A673 (cell line): Measurements from ENCODE around the gene TTR. TPM values are rescaled to one million over a fixed set of nuclear protein-coding genes. Genes with fewer than 3 reads are reported as not detected.

ENCODE experiments used
- BruUV-seq: library from RNA; stranded (reverse); fragments of 400-500 nt; replicated peaks from 2 replicates; lab custom pipeline; 2021; lab: Mats Ljungman, UMichigan
- CTCF ChIA-PET: fragments of 300-600 bp; sonication (Branson Sonifier 250); formaldehyde crosslinking; loops from one replicate; lab custom pipeline; 2022; ENCODE audit warnings: antibody characterized with exemption; lab: Charles Lee
- POLR2A ChIA-PET: fragments of 300-600 bp; sonication (Branson Sonifier 250); formaldehyde crosslinking; loops from one replicate; lab custom pipeline; 2022; ENCODE audit warnings: antibody characterized with exemption; ENCODE audit not compliant: low non-redundant PET; lab: Charles Lee
- DNase-seq: peaks from one replicate; pipeline ENCODE4 v3.0.0-alpha.2; 2015; ENCODE audit warnings: low spot score
- H3K27ac ChIP-seq: fragments of 200-600 bp; sonication (generic); 2 replicates; pipeline ENCODE4 v1.5.1; 2016; ENCODE audit warnings: mixed run types, low read depth, mild to moderate bottlenecking, mixed read lengths, antibody characterized with exemption, low read length; ENCODE audit not compliant: poor library complexity, severe bottlenecking
- H3K27me3 ChIP-seq: fragments of 200-600 bp; sonication (generic); replicated peaks from 2 replicates; pipeline ENCODE4 v1.6.1; 2017; ENCODE audit warnings: mixed run types, low read depth, mild to moderate bottlenecking, mixed read lengths, antibody characterized with exemption, low read length; ENCODE audit not compliant: insufficient read depth, poor library complexity
- H3K36me3 ChIP-seq: fragments of 200-600 bp; sonication (generic); 2 replicates; pipeline ENCODE4 v1.6.1; 2016; ENCODE audit warnings: mixed run types, mild to moderate bottlenecking, mixed read lengths, antibody characterized with exemption, low read length; ENCODE audit not compliant: insufficient read depth, poor library complexity, severe bottlenecking
- H3K4me1 ChIP-seq: fragments of 200-600 bp; sonication (generic); 2 replicates; pipeline ENCODE4 v1.6.1; 2017; ENCODE audit warnings: mixed run types, mild to moderate bottlenecking, mixed read lengths, antibody characterized with exemption, low read length; ENCODE audit not compliant: insufficient read depth, poor library complexity, severe bottlenecking
- H3K4me3 ChIP-seq: fragments of 200-600 bp; sonication (generic); 2 replicates; pipeline ENCODE4 v1.5.1; 2016; ENCODE audit warnings: low read depth, mixed run types, mild to moderate bottlenecking, mixed read lengths, low read length; ENCODE audit not compliant: poor library complexity, severe bottlenecking
- H3K9me3 ChIP-seq: fragments of 200-600 bp; sonication (generic); 2 replicates; pipeline ENCODE4 v1.6.1; 2016; ENCODE audit warnings: mixed run types, low read depth, mild to moderate bottlenecking, mixed read lengths, antibody characterized with exemption, low read length; ENCODE audit not compliant: poor library complexity, severe bottlenecking
- CTCF ChIP-seq: fragments of 300-800, 200-600 bp; sonication (generic); conservative IDR thresholded peaks from 2 replicates; pipeline ENCODE4 v1.5.1; 2017; ENCODE audit warnings: low read depth, mild to moderate bottlenecking, antibody characterized with exemption, low read length, moderate library complexity, mixed read lengths
- EZH2 ChIP-seq: fragments of 200-600 bp; sonication (generic); IDR thresholded peaks from 2 replicates; pipeline ENCODE4 v1.6.1; 2017; ENCODE audit warnings: borderline replicate concordance, low read depth, mild to moderate bottlenecking, mixed read lengths, antibody characterized with exemption, low read length; ENCODE audit not compliant: poor library complexity, severe bottlenecking
- intact Hi-C: fragments of 100-400 bp; cut with micrococcal nuclease; formaldehyde crosslinking; loops from one replicate; pipeline ENCODE4 v1.10.0; 2022; ENCODE audit not compliant: unreplicated experiment
- total RNA-seq: library from RNA; stranded (reverse); gene quantifications from 2 replicates; pipeline ENCODE4 v1.2.3, GENCODE V29; 2021

TTR gene
- total RNA-seq, 1 experiment from 2014 or later, result not detected

GRCh38 chr18:31579375-31579774 is 12.3 kb upstream of the TTR start:
- ChIA-PET POLR2A (no interaction called here), CTCF (no interaction called here)
- Histone ChIP-seq H3K4me1 (peaks cover 6% of the 10 kb centered on the region), H3K27me3 (no peaks in the 10 kb centered on the region), H3K4me3 (no peak overlapping the region), H3K36me3 (no peaks in the 10 kb centered on the region), H3K9me3 (no peaks in the 10 kb centered on the region), H3K27ac (no peak overlapping the region)
- TF ChIP-seq EZH2, result no peak
- TF ChIP-seq CTCF, result no peak
- intact Hi-C loops, result no loop called here
- DNase-seq, result no peak
- no TSS peak for BruUV-seq

- ChIA-PET POLR2A (interaction anchor here (0.5 kb wide), 1 partner anchor 16 kb away, joined by 3 read pairs; no protein-coding TSS in a partner anchor), CTCF (no interaction called here)
- Histone ChIP-seq H3K9me3 (no peaks in the 10 kb centered on the region), H3K27me3 (no peaks in the 10 kb centered on the region), H3K4me3 (no peak overlapping the region), H3K27ac (no peak overlapping the region), H3K36me3 (no peaks in the 10 kb centered on the region), H3K4me1 (peaks cover 6% of the 10 kb centered on the region)
- BruUV-seq, result no TSS peak
- intact Hi-C loops, result no loop called here
- DNase-seq, result peak; percentile 28
- TF ChIP-seq CTCF (no peak), EZH2 (no peak)
These were observed 10.0 kb upstream of the TTR start for GRCh38 chr18:31581498-31582197.

GRCh38 chr18:31583185-31583854 is 8.4 kb upstream of the TTR start:
- BruUV-seq, result no TSS peak
- no peaks in the 10 kb centered on the region for H3K36me3 ChIP-seq
- intact Hi-C loops, result no loop called here
- no peak for DNase-seq
- POLR2A ChIA-PET, result no interaction called here
- TF ChIP-seq EZH2 (no peak), CTCF (no peak)
- H3K27me3 ChIP-seq, result no peaks in the 10 kb centered on the region
- CTCF ChIA-PET, result no interaction called here
- H3K4me3 ChIP-seq, result no peak overlapping the region
- no peaks in the 10 kb centered on the region for H3K9me3 ChIP-seq
- no peak overlapping the region for H3K27ac ChIP-seq
- H3K4me1 ChIP-seq, result peaks cover 6% of the 10 kb centered on the region
